Gastroesophageal sphincter (tissue), 4 donors: Measurements from ENCODE around the gene PEX10. TPM values are rescaled to one million over a fixed set of nuclear protein-coding genes. Genes with fewer than 3 reads are reported as not detected.

Experiments
- ATAC-seq: fragments of 150-250 bp; one replicate; pipeline ENCODE4 v1.9.1; 2016; ENCODE audit warnings: mild to moderate bottlenecking, moderate library complexity
- H3K27ac ChIP-seq, 4 donors: fragments of 200-600 bp; sonication (generic) in 3 of 4; 1 replicate in 3 of 4; 2 replicates in 1 of 4; pipeline ENCODE4 v1.5.1; 2016 to 2019
- H3K27me3 ChIP-seq: fragments of 200-600 bp; sonication (generic); one replicate; pipeline ENCODE4 v1.5.1; 2019
- H3K36me3 ChIP-seq, 2 donors: fragments of 200-600 bp; sonication (generic); one replicate each; pipeline ENCODE4 v1.5.1; 2019; ENCODE audit warnings: control low read depth in 1 of 2
- H3K4me1 ChIP-seq, 3 donors: fragments of 200-600 bp; sonication (generic); 1 replicate in 2 of 3; 2 replicates in 1 of 3; pipeline ENCODE4 v1.5.1; 2016 to 2019; ENCODE audit warnings: control low read depth in 2 of 3
- H3K4me3 ChIP-seq, 2 donors: fragments of 200-600 bp; sonication (generic); one replicate each; pipeline ENCODE4 v1.5.1; 2019; ENCODE audit warnings: mild to moderate bottlenecking in 1 of 2, moderate library complexity in 1 of 2
- H3K9me3 ChIP-seq, 3 donors: fragments of 200-600 bp; sonication (generic); one replicate each; pipeline ENCODE4 v1.5.1; 2017 to 2019; ENCODE audit warnings: control low read depth in 2 of 3
- EP300 ChIP-seq: sonication (generic); formaldehyde crosslinking; IDR thresholded peaks from one replicate; pipeline ENCODE4 v1.6.1; 2017; ENCODE audit warnings: antibody characterized with exemption, mild to moderate bottlenecking
- POLR2A ChIP-seq, 2 donors: fragments of 450-650 bp; IDR thresholded peaks; one replicate each; pipeline ENCODE4 v1.6.1; 2017; ENCODE audit warnings: antibody characterized with exemption in 2 of 2, mild to moderate bottlenecking in 2 of 2, moderate library complexity in 1 of 2
- POLR2AphosphoS5 ChIP-seq: sonication (generic); formaldehyde crosslinking; IDR thresholded peaks from one replicate; pipeline ENCODE4 v1.6.1; 2017; ENCODE audit warnings: antibody characterized with exemption
- WGBS, 2 donors: methylation state at CpG; one replicate each; pipeline ENCODE4 v1.1.5; 2018; ENCODE audit warnings: low coverage in 1 of 2; 5-methylcytosine and 5-hydroxymethylcytosine counted together
- total RNA-seq, 4 donors: library from RNA; depleted of rRNA; stranded (reverse); fragments of >200 nt; gene quantifications; one replicate each; pipeline ENCODE4 v1.1.0, GENCODE V29; 2016
- TF ChIP-seq, protein P1 (sequence below), 4 experiments: fragments of 200-600 bp in 2 of 4; fragments of 450-650 bp in 2 of 4; sonication (generic) in 1 of 4; IDR thresholded peaks; one replicate each; pipeline ENCODE4 v1.5.1; 2017 to 2019; ENCODE audit warnings: antibody characterized with exemption in 4 of 4, mild to moderate bottlenecking in 2 of 4, moderate library complexity in 2 of 4

The PEX10 gene
- total RNA-seq, 4 donors from 2014 or later = 18.2 to 30.0 (median 21.6) TPM

DNA sequence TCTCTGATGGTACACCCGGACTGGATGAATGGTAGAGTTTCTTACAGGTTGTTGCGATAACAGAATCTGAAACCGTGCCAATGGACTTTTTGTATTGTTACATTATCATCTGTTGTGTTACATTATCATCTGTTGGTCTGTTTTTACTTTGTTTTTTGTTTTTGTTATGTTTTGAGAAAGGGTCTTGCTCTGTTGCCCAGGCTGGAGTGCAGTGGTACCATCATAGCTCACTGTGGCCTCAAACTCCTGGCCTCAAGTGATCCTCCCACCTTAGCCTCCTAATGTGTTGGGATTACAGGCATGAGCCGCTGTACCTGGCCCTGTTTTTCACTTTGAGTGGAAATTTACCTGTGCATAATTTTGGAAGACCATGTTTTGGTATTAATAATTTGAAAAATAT lies 10.2 kb upstream of the PEX10 start:
- peaks cover 0 to 18% (median 0%) of the 10 kb centered on the region in 3 donors for H3K9me3 ChIP-seq
- no peak for ATAC-seq
- no peaks in the 10 kb centered on the region for H3K4me1 ChIP-seq
- H3K27me3 ChIP-seq = peaks cover 84% of the 10 kb centered on the region
- WGBS, 2 donors = 49 to 94% methylated on average over 4 of the region's 4 CpGs
- no peak overlapping the region for H3K4me3 ChIP-seq
- no peak overlapping the region for H3K27ac ChIP-seq
- H3K36me3 ChIP-seq = no peaks in the 10 kb centered on the region
- TF ChIP-seq EP300 (no peak), POLR2AphosphoS5 (no peak), POLR2A (IDR thresholded peaks at IDR 0.05) (no peak)
- TF ChIP-seq, protein P1, sequence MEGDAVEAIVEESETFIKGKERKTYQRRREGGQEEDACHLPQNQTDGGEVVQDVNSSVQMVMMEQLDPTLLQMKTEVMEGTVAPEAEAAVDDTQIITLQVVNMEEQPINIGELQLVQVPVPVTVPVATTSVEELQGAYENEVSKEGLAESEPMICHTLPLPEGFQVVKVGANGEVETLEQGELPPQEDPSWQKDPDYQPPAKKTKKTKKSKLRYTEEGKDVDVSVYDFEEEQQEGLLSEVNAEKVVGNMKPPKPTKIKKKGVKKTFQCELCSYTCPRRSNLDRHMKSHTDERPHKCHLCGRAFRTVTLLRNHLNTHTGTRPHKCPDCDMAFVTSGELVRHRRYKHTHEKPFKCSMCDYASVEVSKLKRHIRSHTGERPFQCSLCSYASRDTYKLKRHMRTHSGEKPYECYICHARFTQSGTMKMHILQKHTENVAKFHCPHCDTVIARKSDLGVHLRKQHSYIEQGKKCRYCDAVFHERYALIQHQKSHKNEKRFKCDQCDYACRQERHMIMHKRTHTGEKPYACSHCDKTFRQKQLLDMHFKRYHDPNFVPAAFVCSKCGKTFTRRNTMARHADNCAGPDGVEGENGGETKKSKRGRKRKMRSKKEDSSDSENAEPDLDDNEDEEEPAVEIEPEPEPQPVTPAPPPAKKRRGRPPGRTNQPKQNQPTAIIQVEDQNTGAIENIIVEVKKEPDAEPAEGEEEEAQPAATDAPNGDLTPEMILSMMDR (IDR thresholded peaks at IDR 0.05) = no peak

DNA sequence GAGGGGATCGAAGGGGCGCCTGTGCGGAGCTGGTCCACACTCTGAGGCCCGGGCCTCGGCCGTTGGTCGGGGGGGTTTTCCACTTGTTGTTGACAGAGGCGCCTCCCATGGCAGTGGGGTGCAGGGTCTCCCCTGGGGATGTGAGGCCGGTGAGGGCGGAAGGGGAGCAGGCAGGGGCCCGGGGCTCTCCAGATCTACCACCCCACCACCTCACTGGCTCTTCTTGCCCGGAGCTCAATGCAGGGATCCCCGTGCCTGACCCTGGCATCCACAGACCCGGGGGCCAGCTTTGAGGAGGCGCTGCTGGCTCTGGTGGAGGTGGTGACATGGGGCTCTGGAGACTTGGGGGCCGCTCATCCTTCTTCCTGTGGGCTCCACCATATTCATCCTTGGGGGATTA lies 7.1 kb upstream of the PEX10 start:
- peaks cover 0 to 4% (median 3%) of the 10 kb centered on the region in 3 donors for H3K4me1 ChIP-seq
- no peak for ATAC-seq

DNA sequence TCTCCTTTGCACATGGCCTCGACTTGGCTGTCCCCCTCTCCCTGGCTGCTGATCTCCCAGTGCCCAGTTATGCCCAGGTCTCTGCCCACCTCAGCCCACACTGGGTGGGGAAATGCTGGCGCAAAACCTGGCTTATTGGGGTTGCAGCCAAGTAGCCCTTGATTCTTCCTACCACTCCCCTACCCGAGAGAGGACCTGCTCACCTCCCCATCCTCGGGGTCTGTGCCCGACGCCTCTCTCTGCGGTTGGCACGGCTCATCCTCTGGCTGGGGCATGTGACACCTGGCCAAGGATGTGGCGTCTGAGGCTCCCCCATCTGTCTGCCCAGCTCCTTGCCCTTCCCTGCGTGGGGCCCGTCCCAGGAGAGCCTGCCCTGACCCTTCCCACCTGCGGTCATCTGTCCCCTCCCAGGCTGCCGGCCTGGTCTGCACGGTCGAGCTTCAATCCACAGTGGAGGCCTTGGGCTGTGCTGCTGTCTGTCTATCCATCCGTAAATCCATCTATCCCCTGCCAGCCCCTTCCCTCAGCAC lies 6.5 kb upstream of the PEX10 start:
- Histone ChIP-seq H3K4me1 (peaks cover 0 to 9% (median 8%) of the 10 kb centered on the region in 3 donors), H3K27me3 (peaks cover 83% of the 10 kb centered on the region), H3K36me3 (no peaks in the 10 kb centered on the region), H3K9me3 (peaks cover 0 to 18% (median 0%) of the 10 kb centered on the region in 3 donors), H3K27ac (no peak overlapping the region), H3K4me3 (no peak overlapping the region)
- TF ChIP-seq POLR2AphosphoS5 (no peak), POLR2A (IDR thresholded peaks at IDR 0.05) (no peak), EP300 (no peak)
- TF ChIP-seq, protein P1 (IDR thresholded peaks at IDR 0.05) = no peak
- 66 to 80% methylated on average over 1 to 9 of the region's 16 CpGs for WGBS, 2 donors
- ATAC-seq = no peak

More for the DNA sequence above, 7.1 kb upstream of the PEX10 start:
- peaks cover 84% of the 10 kb centered on the region for H3K27me3 ChIP-seq
- TF ChIP-seq, protein P1 (IDR thresholded peaks at IDR 0.05) = no peak
- TF ChIP-seq EP300 (no peak), POLR2A (IDR thresholded peaks at IDR 0.05) (no peak), POLR2AphosphoS5 (no peak)
- H3K4me3 ChIP-seq = no peak overlapping the region
- peaks cover 0 to 18% (median 0%) of the 10 kb centered on the region in 3 donors for H3K9me3 ChIP-seq
- no peak overlapping the region for H3K27ac ChIP-seq
- no CpG with 5 or more reads among the region's 16 CpGs for WGBS, 2 donors
- H3K36me3 ChIP-seq = no peaks in the 10 kb centered on the region

DNA sequence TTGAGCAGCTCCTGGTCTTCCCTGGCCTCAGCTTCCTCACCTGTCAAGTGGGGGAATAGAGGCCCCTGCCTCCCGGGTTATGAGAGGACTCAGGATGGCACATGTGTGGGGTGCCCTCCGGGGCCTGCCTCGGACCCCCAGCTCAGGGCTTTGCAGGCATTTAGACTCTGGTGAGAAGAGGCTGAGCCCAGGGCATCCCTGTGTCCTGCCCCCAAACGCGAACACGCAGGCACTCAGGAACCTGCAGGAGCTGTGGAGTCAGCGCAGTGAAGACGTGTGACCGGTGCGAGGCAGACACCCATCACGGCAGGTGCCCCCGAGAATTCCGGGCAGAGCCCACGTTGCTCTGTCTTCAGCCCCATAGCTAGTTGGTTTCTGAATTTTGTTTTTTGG lies 5.5 kb upstream of the PEX10 start:
- no peak overlapping the region for H3K4me3 ChIP-seq
- H3K9me3 ChIP-seq = peaks cover 0 to 8% (median 0%) of the 10 kb centered on the region in 3 donors
- 49% methylated on average over 4 to 7 of the region's 14 CpGs for whole genome bisulfite sequencing, 2 donors
- peaks cover 0 to 19% (median 17%) of the 10 kb centered on the region in 3 donors for H3K4me1 ChIP-seq
- H3K36me3 ChIP-seq = no peaks in the 10 kb centered on the region
- H3K27ac ChIP-seq = no peak overlapping the region
- no peak for ATAC-seq
- H3K27me3 ChIP-seq = peaks cover 72% of the 10 kb centered on the region
- TF ChIP-seq, protein P1 (IDR thresholded peaks at IDR 0.05) = no peak
- no peak for TF ChIP-seq POLR2AphosphoS5
- TF ChIP-seq POLR2A (IDR thresholded peaks at IDR 0.05) = no peak
- TF ChIP-seq EP300 = no peak

DNA sequence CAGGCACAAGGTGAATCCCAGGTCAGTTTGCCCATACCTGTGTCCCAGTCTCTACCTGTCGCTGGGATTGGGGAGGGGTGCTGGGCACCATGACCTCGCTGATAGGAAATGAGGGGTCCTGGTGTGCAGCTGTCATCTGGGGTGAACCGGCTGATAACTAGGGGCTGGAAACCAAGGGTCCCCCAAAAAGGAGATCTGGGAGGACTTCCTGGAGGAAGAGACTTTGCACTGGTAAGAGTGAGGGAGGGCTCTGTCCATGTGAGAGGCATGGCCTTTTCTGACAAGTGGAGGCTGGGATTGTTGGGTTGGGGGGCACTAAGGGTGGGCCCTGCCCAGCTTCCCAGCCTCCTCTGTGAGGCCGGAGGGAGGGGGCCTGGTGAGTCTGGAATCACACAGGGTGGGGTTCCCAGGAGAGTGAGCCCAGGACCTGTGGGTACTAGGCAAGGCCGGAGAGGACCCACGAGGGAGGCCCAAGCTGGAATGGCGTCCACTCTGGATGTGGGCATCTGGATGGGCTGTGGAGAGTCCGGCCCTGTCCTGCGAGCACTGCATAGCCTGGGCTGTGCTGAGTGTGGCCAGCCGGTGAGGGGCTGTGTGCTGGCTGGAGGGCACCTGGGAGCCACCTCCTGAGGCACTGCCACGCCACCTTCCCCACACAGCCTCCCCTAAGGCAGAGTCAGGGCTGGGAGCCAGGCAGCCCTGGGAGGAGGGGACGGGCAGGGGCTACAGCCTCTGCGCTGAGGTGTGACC lies 4.9 kb upstream of the PEX10 start:
- Histone ChIP-seq H3K27me3 (peaks cover 67% of the 10 kb centered on the region), H3K36me3 (no peaks in the 10 kb centered on the region), H3K4me3 (no peak overlapping the region), H3K27ac (no peak overlapping the region), H3K4me1 (peaks cover 0 to 19% (median 17%) of the 10 kb centered on the region in 3 donors), H3K9me3 (peaks cover 0 to 3% (median 0%) of the 10 kb centered on the region in 3 donors)
- ATAC-seq = no peak
- 70 to 80% methylated on average over 1 to 6 of the region's 13 CpGs for WGBS, 2 donors
- TF ChIP-seq EP300 = no peak
- no peak for TF ChIP-seq POLR2AphosphoS5
- no peak for TF ChIP-seq POLR2A (IDR thresholded peaks at IDR 0.05)
- TF ChIP-seq, protein P1 (IDR thresholded peaks at IDR 0.05) = no peak
